Omental fat pad (tissue), 4 donors: Measurements from ENCODE around the gene RAB40A. TPM values are rescaled to one million over a fixed set of nuclear protein-coding genes. Genes with fewer than 3 reads are reported as not detected.
"Not testable (repeated sequence)": the region's sequence is repeated elsewhere in the genome, so short reads cannot be mapped to it uniquely, and the experiment has no call there.

Experiments
- ATAC-seq: fragments of 150-250 bp; one replicate; pipeline ENCODE4 v1.9.1; 2016; ENCODE audit warnings: mild to moderate bottlenecking, moderate library complexity; ENCODE audit not compliant: low FRiP score
- DNase-seq: peaks from one replicate; pipeline ENCODE4 v3.0.0-alpha.2; 2019; ENCODE audit warnings: low spot score
- total RNA-seq, 4 donors: library from RNA; depleted of rRNA; stranded (reverse); fragments of >200 nt; gene quantifications; one replicate each; pipeline ENCODE4 v1.1.0, GENCODE V29; 2016
- TF ChIP-seq, protein P1 (sequence below), 3 donors: fragments of 450-650 bp; IDR thresholded peaks; one replicate each; pipeline ENCODE4 v1.5.1; 2016 to 2017; ENCODE audit warnings: antibody characterized with exemption in 3 of 3, mild to moderate bottlenecking in 3 of 3, moderate library complexity in 2 of 3

RAB40A gene
- total RNA-seq, 4 donors from 2014 or later = 0.19 to 1.3 (median 0.44) TPM; not detected in 1

DNA sequence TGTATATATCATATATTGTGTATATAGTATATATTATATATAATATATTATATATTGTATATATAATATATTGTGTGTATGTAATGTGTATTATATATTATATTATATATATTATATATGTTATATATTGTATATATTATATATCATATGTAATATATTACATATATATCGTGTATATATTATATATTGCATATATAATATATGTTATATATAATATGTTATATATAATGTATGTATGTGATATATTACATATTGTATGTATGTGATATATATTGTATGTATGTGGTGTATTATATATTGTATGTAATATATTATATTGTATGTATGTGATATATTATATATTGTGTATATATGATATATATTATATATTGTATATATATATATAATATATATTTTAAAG, 30.5 kb downstream of the RAB40A start:
- TF ChIP-seq, protein P1, sequence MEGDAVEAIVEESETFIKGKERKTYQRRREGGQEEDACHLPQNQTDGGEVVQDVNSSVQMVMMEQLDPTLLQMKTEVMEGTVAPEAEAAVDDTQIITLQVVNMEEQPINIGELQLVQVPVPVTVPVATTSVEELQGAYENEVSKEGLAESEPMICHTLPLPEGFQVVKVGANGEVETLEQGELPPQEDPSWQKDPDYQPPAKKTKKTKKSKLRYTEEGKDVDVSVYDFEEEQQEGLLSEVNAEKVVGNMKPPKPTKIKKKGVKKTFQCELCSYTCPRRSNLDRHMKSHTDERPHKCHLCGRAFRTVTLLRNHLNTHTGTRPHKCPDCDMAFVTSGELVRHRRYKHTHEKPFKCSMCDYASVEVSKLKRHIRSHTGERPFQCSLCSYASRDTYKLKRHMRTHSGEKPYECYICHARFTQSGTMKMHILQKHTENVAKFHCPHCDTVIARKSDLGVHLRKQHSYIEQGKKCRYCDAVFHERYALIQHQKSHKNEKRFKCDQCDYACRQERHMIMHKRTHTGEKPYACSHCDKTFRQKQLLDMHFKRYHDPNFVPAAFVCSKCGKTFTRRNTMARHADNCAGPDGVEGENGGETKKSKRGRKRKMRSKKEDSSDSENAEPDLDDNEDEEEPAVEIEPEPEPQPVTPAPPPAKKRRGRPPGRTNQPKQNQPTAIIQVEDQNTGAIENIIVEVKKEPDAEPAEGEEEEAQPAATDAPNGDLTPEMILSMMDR (IDR thresholded peaks at IDR 0.05) = no peak
- DNase-seq (no peak), ATAC-seq (no peak)

DNA sequence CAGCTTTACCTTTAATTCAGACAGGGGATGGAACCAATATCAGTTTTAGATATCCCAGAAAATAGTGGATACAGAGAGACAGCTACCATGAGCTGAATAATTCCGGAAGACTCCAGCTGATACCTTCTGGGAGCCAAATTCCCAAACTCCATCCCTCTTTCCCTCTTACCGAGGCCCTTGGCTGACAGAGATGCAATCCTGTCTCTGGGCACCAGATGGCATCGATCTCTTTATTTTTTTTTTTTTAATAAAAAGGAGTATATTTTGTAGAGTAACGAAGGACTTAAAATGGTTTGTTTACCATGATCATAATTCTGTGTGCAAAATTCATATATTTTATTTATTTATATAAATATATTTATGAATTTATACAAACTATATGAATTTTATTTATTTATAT, 31.0 kb downstream of the RAB40A start:
- DNase-seq (no peak), ATAC-seq (no peak)
- TF ChIP-seq, protein P1 (IDR thresholded peaks at IDR 0.05) = no peak

DNA sequence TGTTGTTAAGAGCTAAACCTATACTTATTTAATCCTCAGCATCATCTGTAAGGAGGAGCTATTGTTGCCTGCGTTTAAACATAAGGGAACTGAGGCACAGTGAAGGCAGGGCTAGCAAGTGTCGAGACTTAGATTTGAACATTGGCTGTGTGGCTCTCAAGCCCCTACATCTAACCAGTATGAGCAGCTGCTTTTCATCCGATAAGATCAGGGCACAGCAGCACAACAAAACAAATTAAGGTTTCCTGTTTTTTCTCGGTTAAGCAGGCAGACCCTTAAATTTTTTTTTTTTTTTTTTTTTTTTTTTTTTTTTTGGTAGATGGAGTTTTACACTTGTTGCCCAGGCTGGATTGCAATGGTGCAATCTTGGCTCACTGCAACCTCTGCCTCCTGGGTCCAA, 35.6 kb downstream of the RAB40A start:
- TF ChIP-seq, protein P1 (IDR thresholded peaks at IDR 0.05) = no peak
- ATAC-seq (no peak), DNase-seq (no peak)

DNA sequence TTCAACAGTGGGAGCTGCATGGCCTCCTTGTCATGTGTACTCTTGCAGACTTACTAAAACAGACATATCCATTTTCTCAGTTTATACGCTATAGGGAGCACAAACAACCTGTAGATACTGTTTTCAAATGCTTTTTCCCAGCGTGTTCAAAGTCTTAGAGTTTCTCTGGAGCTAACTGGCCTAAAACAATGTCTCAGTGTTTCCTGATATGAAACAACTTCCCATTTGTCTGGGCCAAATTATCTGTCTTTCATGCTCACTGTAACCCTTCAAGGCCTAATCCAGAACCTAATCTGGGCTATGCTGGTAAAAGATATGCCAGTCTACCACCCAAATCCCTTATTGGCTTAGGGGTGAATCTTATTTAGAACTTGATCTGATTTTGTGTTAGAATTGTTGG, 38.8 kb downstream of the RAB40A start:
- DNase-seq (no peak), ATAC-seq (no peak)
- TF ChIP-seq, protein P1 (IDR thresholded peaks at IDR 0.05) = no peak

DNA sequence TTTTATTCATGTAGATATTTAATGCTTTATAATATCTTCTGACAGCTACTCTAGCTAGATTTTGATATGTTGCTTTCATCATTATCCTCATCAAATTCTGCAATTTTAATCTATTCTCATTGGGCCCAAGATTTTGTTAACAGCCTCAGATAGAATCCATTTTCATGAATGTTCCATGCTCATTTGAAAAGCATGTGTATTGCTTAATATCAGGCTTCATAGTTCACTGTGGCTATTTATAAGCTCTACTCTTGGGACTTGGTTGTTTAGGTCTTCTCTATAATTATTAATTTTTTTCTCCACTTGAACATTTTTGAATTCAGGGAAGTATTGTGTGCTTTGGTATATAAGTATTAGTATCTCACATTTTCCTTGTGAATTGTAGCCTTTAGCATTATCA, 41.8 kb downstream of the RAB40A start:
- ATAC-seq = no peak
- DNase-seq = no peak
- TF ChIP-seq, protein P1 (IDR thresholded peaks at IDR 0.05) = no peak

DNA sequence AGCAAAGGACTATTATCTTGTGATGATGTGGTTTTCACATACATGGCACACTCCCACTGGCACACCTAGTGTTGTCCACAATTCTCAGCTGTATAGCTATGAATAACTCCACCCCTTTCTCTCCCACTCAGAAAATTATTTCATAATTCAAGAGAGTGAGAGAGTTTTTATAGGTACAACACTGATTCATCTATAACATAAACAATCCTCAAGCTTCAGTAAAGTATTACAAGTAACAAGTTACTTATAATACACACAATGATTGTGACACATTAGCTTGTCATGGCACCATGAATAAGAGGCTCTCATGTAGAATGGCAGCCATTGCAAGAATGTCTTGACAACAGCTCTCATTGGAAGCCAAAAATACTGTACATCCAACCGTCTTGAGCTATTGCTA, 43.9 kb downstream of the RAB40A start:
- ATAC-seq (no peak), DNase-seq (no peak)
- TF ChIP-seq, protein P1 (IDR thresholded peaks at IDR 0.05) = no peak

DNA sequence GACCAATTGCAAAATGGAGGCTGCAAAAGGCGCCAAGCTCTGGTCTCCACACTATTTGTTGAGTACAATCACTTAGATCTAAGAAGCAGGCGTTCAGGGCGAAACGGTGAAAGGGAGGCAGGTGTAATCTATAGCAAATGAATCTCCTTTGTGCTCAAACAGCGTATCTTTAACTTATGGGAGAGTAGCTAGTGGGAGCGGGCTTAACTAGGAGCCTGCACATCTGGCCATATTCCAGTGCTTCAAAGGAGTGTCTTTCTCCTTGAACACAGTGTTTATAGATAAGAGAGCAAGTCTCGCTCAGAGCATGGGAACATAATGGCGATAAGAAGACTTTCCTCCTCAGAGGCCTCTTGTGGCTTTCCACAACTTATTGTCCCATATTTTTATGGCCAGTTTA, 49.3 kb downstream of the RAB40A start:
- ATAC-seq, DNase-seq: not testable (repeated sequence)

DNA sequence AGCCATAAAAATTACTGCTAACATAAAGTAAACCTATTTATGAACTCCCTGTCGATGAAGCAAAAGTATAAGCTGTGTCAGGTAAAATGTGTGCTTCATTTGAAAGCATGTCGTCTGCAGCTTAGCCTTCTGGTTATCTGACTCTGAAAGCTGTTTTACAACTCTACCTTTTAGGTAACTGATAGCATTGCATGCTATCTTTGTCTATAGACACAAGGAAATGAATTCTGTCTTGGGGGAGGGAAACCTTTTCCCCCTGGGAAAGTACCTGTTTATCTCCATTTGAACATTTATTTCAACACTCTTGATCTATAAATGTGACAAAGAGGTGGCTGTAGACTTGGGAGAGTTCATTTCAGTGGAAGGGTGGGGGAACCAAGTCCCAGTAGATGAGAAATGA, 51.4 kb downstream of the RAB40A start:
- ATAC-seq (no peak), DNase-seq (no peak)
- TF ChIP-seq, protein P1 (IDR thresholded peaks at IDR 0.05) = no peak
